ENCODE results near the gene AP2A1.

Gene AP2A1

GRCh38 chr19:49838885-49839588, 72.2 kb downstream of the AP2A1 start:
- DNase-seq (ENCODE audit: low read depth in 3 of 3) = no peak

- DNase-seq (ENCODE audit: low read depth in 3 of 3) = no peak
Observed at GRCh38 chr19:49839713-49840112, 72.9 kb downstream of the AP2A1 start.

DNA sequence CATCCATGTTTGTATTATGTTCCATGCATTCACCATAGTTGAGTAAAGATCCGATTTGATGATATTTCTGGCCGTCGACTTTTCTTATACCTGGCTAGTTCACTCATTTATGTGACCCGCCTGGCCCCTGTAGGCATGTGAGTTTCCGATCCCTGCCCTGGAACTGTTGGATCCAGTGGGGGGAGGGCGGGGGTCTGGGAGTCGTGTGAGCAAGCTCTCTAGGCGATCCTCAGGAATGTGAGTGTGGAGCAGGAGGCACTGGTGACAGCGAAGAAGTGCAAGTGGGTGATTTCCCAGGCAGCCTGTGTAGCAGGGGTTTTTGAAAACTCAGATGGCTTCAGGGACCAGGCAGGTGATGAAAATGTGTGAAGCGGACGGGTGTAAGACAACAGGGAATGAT, 73.5 kb downstream of the AP2A1 start:
- DNase-seq (ENCODE audit: low read depth in 3 of 3) = no peak

- no peak for DNase-seq (ENCODE audit: low read depth in 3 of 3)
Observed at GRCh38 chr19:49840736-49841249, 74.0 kb downstream of the AP2A1 start.

DNA sequence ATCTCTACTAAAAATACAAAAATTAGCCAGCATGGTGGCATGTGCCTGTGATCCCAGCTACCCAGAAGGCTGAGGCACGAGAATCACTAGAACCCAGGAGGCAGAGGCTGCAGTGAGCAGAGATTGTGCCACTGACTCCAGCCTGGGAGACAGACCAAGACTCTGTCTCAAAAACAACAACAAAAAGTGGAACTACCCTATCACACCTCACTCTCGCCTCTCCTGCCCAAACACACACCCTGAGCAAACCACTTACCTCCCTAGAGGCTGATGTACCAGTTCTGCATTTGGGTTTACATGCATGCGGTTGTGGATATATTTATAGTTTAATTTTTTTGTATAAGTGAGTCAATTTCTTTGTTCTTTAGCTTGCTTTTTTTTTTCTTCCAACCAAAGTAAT, 76.5 kb downstream of the AP2A1 start:
- DNase-seq (ENCODE audit: low read depth in 3 of 3) = no peak

DNA sequence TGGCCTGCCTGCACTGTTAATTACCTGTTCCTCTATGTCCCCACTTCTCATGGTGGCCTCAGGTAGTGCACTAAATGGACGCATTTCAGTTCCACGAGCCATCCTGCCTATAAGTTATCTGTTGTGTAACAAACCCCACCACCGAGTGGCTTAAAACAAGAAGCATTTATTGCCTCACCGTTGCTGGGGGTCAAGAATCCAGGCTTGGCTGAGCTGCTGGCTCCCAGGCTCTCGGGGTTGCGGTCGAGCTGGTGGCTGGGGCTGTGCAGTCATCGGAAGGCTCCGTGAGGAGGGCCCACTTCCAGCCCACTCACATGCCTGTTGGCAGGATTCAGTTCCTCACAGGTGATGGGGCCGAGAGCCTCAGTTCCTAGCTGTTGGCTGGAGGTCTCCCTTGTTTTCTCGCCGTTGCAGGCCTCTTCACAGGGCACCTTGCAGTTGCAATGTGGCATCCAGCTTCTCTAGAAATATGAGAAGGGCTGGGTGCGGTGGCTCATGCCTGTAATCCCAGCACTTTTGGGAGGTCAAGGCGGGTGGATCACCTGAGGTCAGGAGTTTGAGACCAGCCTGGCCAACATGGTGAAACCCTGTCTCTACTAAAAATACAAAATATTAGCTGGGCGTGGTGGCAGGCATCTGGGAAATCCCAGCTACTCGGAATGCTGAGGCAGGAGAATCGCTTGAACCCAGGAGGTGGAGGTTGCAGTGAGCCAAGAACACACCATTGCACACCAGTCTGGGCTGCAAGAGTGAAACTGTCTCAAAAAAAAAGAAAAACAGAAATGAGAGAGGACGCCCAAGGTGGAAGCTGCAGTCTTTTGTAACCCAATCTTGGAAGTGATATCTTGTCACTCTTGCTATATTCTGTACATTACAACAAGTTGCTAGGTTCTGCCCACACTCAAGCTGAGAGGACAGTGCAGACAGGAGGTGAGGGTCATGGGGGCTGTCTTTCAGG, 77.6 kb downstream of the AP2A1 start:
- DNase-seq (ENCODE audit: low read depth in 3 of 3) = no peak

- no peak for DNase-seq (ENCODE audit: low read depth in 3 of 3)
Observed at GRCh38 chr19:49845414-49845813, 78.6 kb downstream of the AP2A1 start.

- DNase-seq (ENCODE audit: low read depth in 3 of 3) = no peak
Observed at GRCh38 chr19:49846408-49846807, 79.6 kb downstream of the AP2A1 start.

DNA sequence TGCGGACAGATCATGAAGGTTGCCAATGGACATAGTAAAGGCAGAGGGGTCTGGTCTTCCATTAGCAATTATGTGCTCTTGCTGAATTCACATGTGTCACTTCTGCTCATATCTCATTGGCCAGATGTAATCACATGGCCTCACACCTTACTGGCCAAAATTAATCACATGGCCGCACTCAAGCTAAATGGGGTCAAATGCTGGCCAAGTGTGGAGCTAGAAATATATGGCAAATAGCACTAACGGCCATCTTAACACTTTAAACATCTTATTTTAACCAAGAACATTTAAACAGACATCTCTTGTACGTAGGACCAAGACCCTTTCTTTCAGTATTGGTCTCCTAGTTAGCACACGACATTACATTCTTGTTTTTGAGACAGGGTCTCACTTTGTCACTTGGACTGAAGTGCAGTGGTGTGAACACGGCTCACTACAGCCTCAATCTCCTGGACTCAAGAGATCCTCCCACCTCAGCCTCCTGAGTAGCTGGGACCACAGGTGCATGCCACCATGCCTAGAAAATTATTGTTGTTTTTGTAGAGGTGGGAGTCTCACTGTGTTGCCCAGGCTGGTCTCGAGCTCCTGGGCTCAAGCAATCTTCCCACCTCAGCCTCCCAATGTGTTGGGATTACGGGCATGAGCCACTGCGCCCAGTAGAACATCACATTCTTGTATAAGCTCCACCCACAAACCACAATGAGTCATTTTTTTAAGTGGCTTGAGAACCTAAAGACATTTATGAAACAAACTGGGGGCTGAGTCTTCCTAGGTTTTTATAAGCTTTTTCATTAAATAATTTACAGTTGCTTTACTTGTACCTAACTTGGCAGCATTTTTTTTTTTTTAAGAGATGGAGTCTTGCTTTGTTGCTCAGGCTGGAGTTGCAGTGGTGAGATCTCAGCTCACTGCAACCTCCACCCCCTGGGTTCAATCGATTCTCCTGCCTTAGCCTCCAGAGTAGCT, 81.2 kb downstream of the AP2A1 start:
- DNase-seq (ENCODE audit: low read depth in 3 of 3) = no peak

GRCh38 chr19:49848938-49849337, 82.1 kb downstream of the AP2A1 start:
- no peak for DNase-seq (ENCODE audit: low read depth in 3 of 3)

DNA sequence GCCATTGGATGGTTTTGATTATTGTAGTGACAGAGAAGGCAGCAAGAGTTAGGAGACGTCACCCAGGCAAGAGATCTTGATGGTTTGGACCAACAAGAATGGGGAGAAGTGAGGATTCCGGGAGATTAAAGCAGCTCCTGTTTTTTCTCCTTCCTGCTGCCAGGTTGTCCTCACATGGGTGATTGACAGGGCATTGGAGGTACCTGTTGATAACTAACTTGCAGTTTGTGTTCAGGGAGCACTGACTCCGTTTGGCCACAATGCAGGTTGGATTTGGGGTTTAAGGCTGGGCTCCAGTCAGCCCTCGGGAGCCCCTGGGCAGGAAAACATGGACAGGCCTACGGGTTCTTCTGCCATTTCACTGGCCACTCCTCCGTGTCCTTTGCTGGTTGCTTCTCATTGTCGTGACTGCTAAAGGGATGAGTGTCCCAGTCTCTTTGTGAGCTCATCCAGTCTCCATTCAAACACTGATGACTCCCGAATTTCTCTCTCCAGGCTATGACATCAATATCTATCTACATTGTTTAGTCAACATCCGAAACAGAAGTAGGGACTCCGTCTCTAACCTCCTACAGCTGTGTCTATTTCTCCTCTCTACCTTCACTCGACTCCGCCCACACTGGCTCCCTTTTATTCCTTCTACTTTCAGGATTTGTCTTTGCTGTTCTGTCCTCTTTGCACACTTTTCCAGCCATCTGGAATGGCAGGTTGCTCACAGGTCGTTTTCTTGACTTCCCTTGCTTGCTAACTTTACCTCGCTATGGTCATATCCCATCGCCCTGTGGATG, 82.8 kb downstream of the AP2A1 start:
- no peak for DNase-seq (ENCODE audit: low read depth in 3 of 3)

DNA sequence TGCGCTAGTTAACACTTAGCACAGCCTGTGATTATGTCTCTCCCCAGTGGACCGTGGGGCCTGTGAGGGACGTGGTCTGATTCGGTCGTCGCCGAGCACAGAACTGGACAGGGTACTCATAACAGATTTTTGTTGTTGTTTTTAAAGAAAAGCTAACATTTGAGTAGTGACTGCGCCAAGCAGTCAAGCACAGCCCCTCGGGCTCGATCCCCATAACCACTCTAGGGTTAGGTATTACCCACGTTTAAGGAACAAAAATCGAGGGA, 83.4 kb downstream of the AP2A1 start:
- DNase-seq (ENCODE audit: low read depth in 3 of 3) = no peak

DNA sequence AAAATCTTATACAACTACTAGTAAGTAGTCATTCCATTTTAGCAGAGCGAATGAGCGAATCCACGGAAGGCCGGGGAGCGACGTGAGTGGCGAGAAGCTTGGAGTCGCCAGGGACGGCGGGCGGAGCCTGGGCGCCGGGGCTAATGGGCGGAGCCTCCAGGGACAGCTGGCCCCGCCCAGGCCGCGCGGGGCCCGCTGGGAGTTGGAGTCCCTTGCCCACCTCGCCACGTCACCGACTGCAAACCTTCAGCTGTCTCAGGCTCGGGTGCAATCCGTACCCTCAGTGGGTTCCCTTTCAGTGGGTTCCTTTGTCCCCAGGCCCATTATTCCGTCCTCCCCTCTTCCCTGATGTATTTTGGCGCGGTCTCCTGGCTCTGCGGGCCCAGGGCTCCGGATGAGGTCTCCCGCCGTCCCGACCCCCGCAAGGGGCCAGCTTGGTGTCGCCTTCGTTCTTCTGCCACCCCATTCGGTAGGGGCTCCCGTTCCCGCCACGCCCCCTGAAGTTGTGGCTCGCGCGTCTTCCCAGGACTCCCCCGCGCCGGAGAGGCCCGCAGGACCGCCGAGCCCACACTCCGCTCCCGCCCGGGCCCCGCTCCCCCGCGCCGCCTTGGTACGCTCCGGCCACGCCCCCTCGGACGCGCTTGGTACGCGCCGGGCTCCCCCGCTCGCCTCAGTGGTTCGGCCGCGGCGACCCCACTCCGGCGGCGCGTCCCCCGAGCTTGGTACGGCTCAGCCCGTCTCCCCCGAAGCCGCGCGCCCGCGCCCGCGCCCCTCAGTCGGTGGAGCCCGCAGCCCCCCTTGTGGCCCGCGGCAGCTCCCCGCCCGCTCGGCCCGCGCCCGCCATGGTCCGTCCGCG, 83.9 kb downstream of the AP2A1 start, which contains the start of gene PTOV1:
Gene PTOV1 (plus strand): TSS at position 673 of the 856 bp plus-strand sequence.
- DNase-seq (ENCODE audit: low read depth in 3 of 3) = peak; percentile 77 to 80 (median 79)

GRCh38 chr19:49851456-49852259, 84.9 kb downstream of the AP2A1 start:
- no peak for DNase-seq (ENCODE audit: low read depth in 3 of 3)

GRCh38 chr19:49852631-49853126, 85.9 kb downstream of the AP2A1 start:
- no peak for DNase-seq (ENCODE audit: low read depth in 3 of 3)

- no peak for DNase-seq (ENCODE audit: low read depth in 3 of 3)
Observed at GRCh38 chr19:49853852-49854377, 87.1 kb downstream of the AP2A1 start.

- DNase-seq (ENCODE audit: low read depth in 3 of 3) = no peak
Observed at GRCh38 chr19:49854378-49855263, 87.8 kb downstream of the AP2A1 start.

DNA sequence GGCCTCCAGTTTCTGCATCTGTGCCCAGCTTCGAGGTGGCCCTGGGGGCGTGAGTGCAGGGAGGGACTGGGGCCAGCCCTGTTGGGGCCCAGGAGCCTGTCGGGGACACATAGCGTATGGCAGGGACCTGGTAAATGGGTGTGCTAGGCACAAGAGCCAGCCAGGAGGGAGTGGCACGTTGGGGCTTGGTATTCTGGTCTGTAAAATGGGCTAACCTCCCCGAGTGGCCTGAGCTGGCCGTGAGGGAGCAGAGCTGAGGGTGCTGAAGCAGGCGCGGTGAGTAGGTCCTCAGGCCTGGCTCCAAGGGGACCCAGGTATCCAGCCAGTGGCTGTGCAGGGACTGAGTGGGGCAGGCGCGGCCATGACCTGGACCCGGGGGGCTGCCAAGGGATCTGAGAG, 88.5 kb downstream of the AP2A1 start:
- no peak for DNase-seq (ENCODE audit: low read depth in 3 of 3)
